HG03196 (cell line): ENCODE measurements around the gene SYNM.

Experiments used
- ATAC-seq: cut with Tn5 transposase; IDR thresholded peaks from one replicate; pipeline ENCODE4 v1.9.1; 2021; ENCODE audit not compliant: unreplicated experiment

Gene SYNM

GRCh38 chr15:99121691-99122410, 17.0 kb downstream of the SYNM start:
- ATAC-seq, result no peak

- ATAC-seq, result no peak
Observed at GRCh38 chr15:99122831-99123712, 18.2 kb downstream of the SYNM start.

DNA sequence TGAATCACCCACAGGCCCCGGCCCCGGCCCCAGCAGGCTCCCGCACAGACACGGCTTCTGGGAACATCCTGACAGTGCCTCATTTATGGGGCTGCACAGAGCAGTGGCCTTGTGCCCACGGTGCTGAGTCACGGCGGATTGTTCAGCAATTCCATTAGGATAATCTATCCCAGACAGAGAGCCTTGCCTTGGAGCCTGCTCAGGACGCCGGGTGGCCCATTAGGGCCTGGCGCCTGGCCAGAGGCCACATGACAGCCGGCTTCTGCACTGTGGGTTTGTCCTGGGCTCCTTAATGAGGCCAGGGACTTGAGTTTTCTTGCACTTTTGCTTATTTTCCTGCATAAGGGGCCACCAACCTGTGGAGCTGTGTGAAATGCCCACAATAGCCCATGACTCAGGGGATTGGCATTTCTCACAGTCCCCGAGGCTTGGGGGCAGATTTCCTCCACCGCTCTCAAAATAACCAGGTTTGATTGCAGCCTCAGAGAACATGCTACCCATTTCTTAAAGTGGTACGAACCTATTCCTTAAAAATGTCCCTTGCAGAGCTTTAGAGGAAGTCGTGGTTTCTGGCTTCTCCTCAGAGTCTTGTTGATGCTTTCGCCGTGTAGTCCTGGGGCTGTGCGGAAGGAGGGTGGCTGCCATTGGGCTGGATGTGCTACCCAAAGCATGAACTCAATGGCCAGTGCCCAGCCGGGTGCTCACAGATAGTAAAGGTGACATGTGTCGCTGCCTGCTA, 19.0 kb downstream of the SYNM start:
- ATAC-seq, result no peak

DNA sequence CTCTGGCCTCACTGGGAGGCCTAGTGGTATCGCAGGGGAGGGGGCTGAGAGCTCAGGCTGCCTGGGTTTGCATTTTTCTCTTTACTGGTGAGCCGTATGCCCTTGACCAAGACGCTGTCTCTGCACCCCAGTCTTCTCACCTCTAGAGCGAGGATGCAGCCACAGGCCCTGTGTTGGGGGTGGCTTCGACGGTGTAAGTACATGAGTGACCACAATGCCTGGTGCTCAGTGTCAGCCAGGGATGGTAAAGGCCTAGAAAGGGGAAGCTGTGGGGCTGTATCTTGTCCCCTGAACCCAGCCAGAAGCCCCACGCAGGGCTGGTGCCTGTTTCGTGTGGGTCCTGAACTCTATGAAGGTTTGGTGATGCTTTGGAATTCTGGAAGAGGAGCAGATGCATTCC, 19.8 kb downstream of the SYNM start:
- ATAC-seq, result no peak

GRCh38 chr15:99125061-99125891, 20.4 kb downstream of the SYNM start:
- ATAC-seq, result no peak

- ATAC-seq, result no peak
Observed at GRCh38 chr15:99126131-99126588, 21.3 kb downstream of the SYNM start.

DNA sequence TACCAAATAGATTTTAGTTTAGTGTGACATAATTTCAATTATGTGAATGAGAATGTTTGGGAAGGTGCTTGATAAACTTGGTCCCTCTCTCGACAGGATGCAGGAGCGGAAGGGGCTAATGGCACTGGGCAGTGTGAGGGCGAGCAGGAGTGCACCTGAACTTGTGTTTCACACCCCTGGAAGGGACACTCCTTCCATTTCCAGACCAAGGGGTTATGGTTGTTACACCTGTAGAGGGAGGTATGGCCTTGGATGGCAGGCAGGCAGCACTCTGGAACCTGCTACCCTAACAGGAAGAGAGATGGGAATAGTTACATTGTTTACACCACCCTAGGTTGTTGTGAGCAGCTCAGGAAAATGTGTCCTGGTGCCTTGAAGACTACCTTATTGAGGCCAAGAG, 22.1 kb downstream of the SYNM start:
- no peak for ATAC-seq

DNA sequence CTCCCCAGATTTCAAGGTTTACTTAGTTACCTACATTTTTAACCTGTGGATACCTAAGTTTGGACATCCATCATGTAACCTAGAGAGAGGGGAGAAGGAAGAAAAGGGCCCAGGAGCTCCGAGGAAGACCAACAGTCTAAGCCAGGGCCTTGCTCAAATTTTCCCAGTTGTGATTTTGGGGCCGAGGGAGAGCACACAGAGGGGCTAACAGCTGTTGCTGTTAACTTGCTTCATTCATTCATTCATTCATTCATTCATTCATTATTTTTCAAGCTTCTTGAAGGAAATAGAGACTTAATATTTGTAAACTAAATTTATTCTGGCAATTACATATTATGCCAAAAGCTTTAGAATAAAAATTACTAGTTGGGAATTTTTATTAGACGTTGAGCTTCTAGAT, 22.9 kb downstream of the SYNM start:
- no peak for ATAC-seq

- ATAC-seq, result no peak
Observed at GRCh38 chr15:99128411-99128810, 23.5 kb downstream of the SYNM start.

GRCh38 chr15:99129644-99130043, 24.8 kb downstream of the SYNM start:
- ATAC-seq, result no peak

DNA sequence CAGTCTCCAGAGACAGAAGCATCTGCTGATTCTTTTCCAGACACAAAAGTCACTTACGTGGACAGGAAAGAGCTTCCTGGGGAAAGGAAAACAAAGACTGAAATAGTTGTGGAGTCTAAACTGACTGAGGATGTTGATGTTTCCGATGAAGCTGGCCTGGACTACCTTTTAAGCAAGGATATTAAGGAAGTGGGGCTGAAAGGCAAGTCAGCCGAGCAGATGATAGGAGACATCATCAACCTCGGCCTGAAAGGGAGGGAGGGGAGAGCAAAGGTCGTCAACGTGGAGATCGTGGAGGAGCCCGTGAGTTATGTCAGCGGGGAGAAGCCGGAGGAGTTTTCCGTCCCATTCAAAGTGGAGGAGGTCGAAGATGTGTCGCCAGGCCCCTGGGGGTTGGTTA, 25.4 kb downstream of the SYNM start:
- no peak for ATAC-seq

GRCh38 chr15:99130765-99131440, 26.0 kb downstream of the SYNM start:
- no peak for ATAC-seq

DNA sequence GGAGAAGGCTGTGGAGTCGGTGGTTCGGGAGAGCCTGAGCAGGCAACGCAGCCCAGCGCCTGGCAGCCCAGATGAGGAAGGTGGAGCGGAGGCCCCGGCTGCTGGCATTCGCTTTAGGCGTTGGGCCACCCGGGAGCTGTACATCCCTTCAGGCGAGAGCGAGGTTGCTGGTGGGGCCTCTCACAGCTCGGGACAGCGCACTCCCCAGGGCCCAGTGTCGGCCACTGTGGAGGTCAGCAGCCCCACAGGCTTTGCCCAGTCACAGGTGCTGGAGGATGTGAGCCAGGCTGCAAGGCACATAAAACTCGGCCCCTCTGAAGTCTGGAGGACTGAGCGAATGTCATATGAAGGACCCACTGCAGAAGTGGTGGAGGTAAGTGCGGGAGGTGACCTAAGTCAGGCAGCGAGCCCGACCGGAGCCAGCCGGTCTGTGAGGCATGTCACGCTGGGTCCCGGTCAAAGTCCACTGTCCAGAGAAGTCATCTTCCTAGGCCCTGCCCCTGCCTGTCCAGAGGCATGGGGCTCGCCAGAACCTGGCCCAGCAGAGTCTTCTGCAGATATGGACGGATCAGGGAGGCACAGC, 26.7 kb downstream of the SYNM start:
- no peak for ATAC-seq

DNA sequence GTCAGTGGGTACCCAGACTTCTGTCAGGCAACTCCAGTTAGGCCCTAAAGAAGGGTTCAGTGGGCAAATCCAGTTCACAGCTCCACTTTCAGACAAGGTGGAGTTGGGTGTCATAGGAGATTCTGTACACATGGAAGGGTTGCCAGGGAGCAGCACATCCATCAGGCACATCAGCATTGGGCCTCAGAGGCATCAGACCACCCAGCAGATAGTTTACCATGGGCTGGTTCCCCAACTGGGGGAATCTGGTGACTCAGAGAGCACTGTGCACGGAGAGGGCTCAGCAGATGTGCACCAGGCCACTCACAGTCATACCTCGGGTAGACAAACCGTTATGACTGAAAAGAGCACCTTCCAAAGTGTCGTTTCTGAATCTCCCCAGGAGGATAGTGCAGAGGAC, 27.2 kb downstream of the SYNM start:
- no peak for ATAC-seq

GRCh38 chr15:99132634-99133287, 27.9 kb downstream of the SYNM start:
- no peak for ATAC-seq

DNA sequence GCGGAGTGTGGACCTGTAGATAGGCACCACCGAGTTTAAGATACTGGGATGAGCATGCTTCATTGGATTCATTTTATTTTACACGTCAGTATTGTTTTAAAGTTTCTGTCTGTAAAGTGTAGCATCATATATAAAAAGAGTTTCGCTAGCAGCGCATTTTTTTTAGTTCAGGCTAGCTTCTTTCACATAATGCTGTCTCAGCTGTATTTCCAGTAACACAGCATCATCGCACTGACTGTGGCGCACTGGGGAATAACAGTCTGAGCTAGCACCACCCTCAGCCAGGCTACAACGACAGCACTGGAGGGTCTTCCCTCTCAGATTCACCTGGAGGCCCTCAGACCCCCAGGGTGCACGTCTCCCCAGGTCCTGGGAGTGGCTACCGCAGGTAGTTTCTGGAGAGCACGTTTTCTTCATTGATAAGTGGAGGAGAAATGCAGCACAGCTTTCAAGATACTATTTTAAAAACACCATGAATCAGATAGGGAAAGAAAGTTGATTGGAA, 29.5 kb downstream of the SYNM start:
- no peak for ATAC-seq

DNA sequence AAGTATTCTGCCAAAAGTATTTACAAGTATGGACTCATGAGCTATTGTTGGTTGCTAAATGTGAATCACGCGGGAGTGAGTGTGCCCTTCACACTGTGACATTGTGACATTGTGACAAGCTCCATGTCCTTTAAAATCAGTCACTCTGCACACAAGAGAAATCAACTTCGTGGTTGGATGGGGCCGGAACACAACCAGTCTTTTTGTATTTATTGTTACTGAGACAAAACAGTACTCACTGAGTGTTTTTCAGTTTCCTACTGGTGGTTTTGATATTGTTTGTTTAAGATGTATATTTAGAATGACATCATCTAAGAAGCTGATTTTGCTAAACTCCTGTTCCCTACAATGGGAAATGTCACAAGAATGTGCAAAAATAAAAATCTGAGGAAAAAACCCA, 30.3 kb downstream of the SYNM start:
- ATAC-seq, result peak; percentile 75

- no peak for ATAC-seq
Observed at GRCh38 chr15:99137111-99137546, 32.2 kb downstream of the SYNM start.

- ATAC-seq, result no peak
Observed at GRCh38 chr15:99137877-99138276, 33.0 kb downstream of the SYNM start.
